ENCODE results near the gene MOB3A.

Gene MOB3A

GRCh38 chr19:2062770-2063169, 33.4 kb downstream of the MOB3A start:
- Mint-ChIP-seq H3K4me1 (peaks cover 26% of the 10 kb centered on the region), H3K27me3 (no peaks in the 10 kb centered on the region), H3K36me3 (ENCODE audit: insufficient read depth) (peaks cover 13% of the 10 kb centered on the region), H3K4me3 (peak overlapping the region; percentile 94), H3K9me3 (no peaks in the 10 kb centered on the region), H3K27ac (ENCODE audit: low read depth) (peak overlapping the region; percentile 82)
- DNase-seq (ENCODE audit: low spot score in 2 of 2): no peak
- ATAC-seq (replicated peaks; ENCODE audit: extremely low read depth, poor library complexity, severe bottlenecking): no peak

- H3K9me3 Mint-ChIP-seq: no peaks in the 10 kb centered on the region
- no peak for ATAC-seq (replicated peaks; ENCODE audit: extremely low read depth, poor library complexity, severe bottlenecking)
- H3K27ac Mint-ChIP-seq (ENCODE audit: low read depth): peak overlapping the region; percentile 82
- H3K4me1 Mint-ChIP-seq: peaks cover 26% of the 10 kb centered on the region
- H3K36me3 Mint-ChIP-seq (ENCODE audit: insufficient read depth): peaks cover 13% of the 10 kb centered on the region
- H3K27me3 Mint-ChIP-seq: no peaks in the 10 kb centered on the region
- DNase-seq (ENCODE audit: low spot score in 2 of 2): no peak
- peak overlapping the region; percentile 94 for H3K4me3 Mint-ChIP-seq
These were observed 33.8 kb downstream of the MOB3A start for GRCh38 chr19:2062389-2062729.

GRCh38 chr19:2061495-2062388, 34.4 kb downstream of the MOB3A start:
- DNase-seq (ENCODE audit: low spot score in 2 of 2): peak; percentile 99
- Mint-ChIP-seq H3K27me3 (no peaks in the 10 kb centered on the region), H3K9me3 (no peaks in the 10 kb centered on the region), H3K36me3 (ENCODE audit: insufficient read depth) (peaks cover 13% of the 10 kb centered on the region), H3K4me1 (peaks cover 26% of the 10 kb centered on the region), H3K27ac (ENCODE audit: low read depth) (peak overlapping the region; percentile 82), H3K4me3 (peak overlapping the region; percentile 94)
- ATAC-seq (replicated peaks; ENCODE audit: extremely low read depth, poor library complexity, severe bottlenecking): peak; percentile 95

GRCh38 chr19:2060884-2061494, 35.1 kb downstream of the MOB3A start:
- ATAC-seq (replicated peaks; ENCODE audit: extremely low read depth, poor library complexity, severe bottlenecking) (peak; percentile 68), DNase-seq (ENCODE audit: low spot score in 2 of 2) (no peak)
- Mint-ChIP-seq H3K4me3 (peak overlapping the region; percentile 94), H3K9me3 (no peaks in the 10 kb centered on the region), H3K27me3 (no peaks in the 10 kb centered on the region), H3K4me1 (peaks cover 26% of the 10 kb centered on the region), H3K27ac (ENCODE audit: low read depth) (peak overlapping the region; percentile 98), H3K36me3 (ENCODE audit: insufficient read depth) (peaks cover 13% of the 10 kb centered on the region)

GRCh38 chr19:2059422-2060201, 36.5 kb downstream of the MOB3A start:
- Mint-ChIP-seq H3K4me3 (peak overlapping the region; percentile 94), H3K36me3 (ENCODE audit: insufficient read depth) (peaks cover 14% of the 10 kb centered on the region), H3K4me1 (peaks cover 35% of the 10 kb centered on the region), H3K27me3 (no peaks in the 10 kb centered on the region), H3K27ac (ENCODE audit: low read depth) (peak overlapping the region; percentile 98), H3K9me3 (no peaks in the 10 kb centered on the region)
- DNase-seq (ENCODE audit: low spot score in 2 of 2) (no peak), ATAC-seq (replicated peaks; ENCODE audit: extremely low read depth, poor library complexity, severe bottlenecking) (no peak)

GRCh38 chr19:2058570-2059421, 37.3 kb downstream of the MOB3A start:
- Mint-ChIP-seq H3K9me3 (no peaks in the 10 kb centered on the region), H3K36me3 (ENCODE audit: insufficient read depth) (peaks cover 11% of the 10 kb centered on the region), H3K4me1 (peaks cover 35% of the 10 kb centered on the region), H3K27me3 (no peaks in the 10 kb centered on the region), H3K4me3 (peak overlapping the region; percentile 31), H3K27ac (ENCODE audit: low read depth) (peak overlapping the region; percentile 41)
- no peak for ATAC-seq (replicated peaks; ENCODE audit: extremely low read depth, poor library complexity, severe bottlenecking)
- DNase-seq (ENCODE audit: low spot score in 2 of 2): no peak

- ATAC-seq (replicated peaks; ENCODE audit: extremely low read depth, poor library complexity, severe bottlenecking): no peak
- DNase-seq (ENCODE audit: low spot score in 2 of 2): no peak
- no peaks in the 10 kb centered on the region for H3K27me3 Mint-ChIP-seq
- H3K4me3 Mint-ChIP-seq: peak overlapping the region; percentile 54
- H3K36me3 Mint-ChIP-seq (ENCODE audit: insufficient read depth): peaks cover 11% of the 10 kb centered on the region
- peak overlapping the region; percentile 80 for H3K27ac Mint-ChIP-seq (ENCODE audit: low read depth)
- peaks cover 34% of the 10 kb centered on the region for H3K4me1 Mint-ChIP-seq
- H3K9me3 Mint-ChIP-seq: no peaks in the 10 kb centered on the region
These were observed 38.3 kb downstream of the MOB3A start for GRCh38 chr19:2057484-2058469.

GRCh38 chr19:2056837-2057192, 39.3 kb downstream of the MOB3A start:
- Mint-ChIP-seq H3K4me3 (peak overlapping the region; percentile 54), H3K4me1 (peaks cover 35% of the 10 kb centered on the region), H3K27me3 (no peaks in the 10 kb centered on the region), H3K9me3 (no peaks in the 10 kb centered on the region), H3K27ac (ENCODE audit: low read depth) (peak overlapping the region; percentile 80), H3K36me3 (ENCODE audit: insufficient read depth) (peaks cover 15% of the 10 kb centered on the region)
- DNase-seq (ENCODE audit: low spot score in 2 of 2): no peak
- no peak for ATAC-seq (replicated peaks; ENCODE audit: extremely low read depth, poor library complexity, severe bottlenecking)

GRCh38 chr19:2055931-2056836, 39.9 kb downstream of the MOB3A start:
- H3K4me3 Mint-ChIP-seq: peak overlapping the region; percentile 54
- ATAC-seq (replicated peaks; ENCODE audit: extremely low read depth, poor library complexity, severe bottlenecking) (no peak), DNase-seq (ENCODE audit: low spot score in 2 of 2) (no peak)
- H3K36me3 Mint-ChIP-seq (ENCODE audit: insufficient read depth): peaks cover 18% of the 10 kb centered on the region
- peaks cover 42% of the 10 kb centered on the region for H3K4me1 Mint-ChIP-seq
- H3K9me3 Mint-ChIP-seq: no peaks in the 10 kb centered on the region
- H3K27ac Mint-ChIP-seq (ENCODE audit: low read depth): peak overlapping the region; percentile 80
- no peaks in the 10 kb centered on the region for H3K27me3 Mint-ChIP-seq

- peaks cover 35% of the 10 kb centered on the region for H3K4me1 Mint-ChIP-seq
These were observed 41.4 kb downstream of the MOB3A start for GRCh38 chr19:2054763-2055162.

More at GRCh38 chr19:2054763-2055162, 41.4 kb downstream of the MOB3A start:
- DNase-seq (ENCODE audit: low spot score in 2 of 2) (no peak), ATAC-seq (replicated peaks; ENCODE audit: extremely low read depth, poor library complexity, severe bottlenecking) (no peak)
- no peak overlapping the region for H3K4me3 Mint-ChIP-seq
- H3K9me3 Mint-ChIP-seq: no peaks in the 10 kb centered on the region
- peaks cover 20% of the 10 kb centered on the region for H3K36me3 Mint-ChIP-seq (ENCODE audit: insufficient read depth)
- H3K27ac Mint-ChIP-seq (ENCODE audit: low read depth): peak overlapping the region; percentile 78
- no peaks in the 10 kb centered on the region for H3K27me3 Mint-ChIP-seq

Data from central memory CD8-positive, alpha-beta T cell (primary cell).